Measurements from ENCODE around the gene SGF29. TPM values are rescaled to one million over a fixed set of nuclear protein-coding genes. Genes with fewer than 3 reads are reported as not detected.

The SGF29 gene
- total RNA-seq, 1 donor = 11.9 TPM

DNA sequence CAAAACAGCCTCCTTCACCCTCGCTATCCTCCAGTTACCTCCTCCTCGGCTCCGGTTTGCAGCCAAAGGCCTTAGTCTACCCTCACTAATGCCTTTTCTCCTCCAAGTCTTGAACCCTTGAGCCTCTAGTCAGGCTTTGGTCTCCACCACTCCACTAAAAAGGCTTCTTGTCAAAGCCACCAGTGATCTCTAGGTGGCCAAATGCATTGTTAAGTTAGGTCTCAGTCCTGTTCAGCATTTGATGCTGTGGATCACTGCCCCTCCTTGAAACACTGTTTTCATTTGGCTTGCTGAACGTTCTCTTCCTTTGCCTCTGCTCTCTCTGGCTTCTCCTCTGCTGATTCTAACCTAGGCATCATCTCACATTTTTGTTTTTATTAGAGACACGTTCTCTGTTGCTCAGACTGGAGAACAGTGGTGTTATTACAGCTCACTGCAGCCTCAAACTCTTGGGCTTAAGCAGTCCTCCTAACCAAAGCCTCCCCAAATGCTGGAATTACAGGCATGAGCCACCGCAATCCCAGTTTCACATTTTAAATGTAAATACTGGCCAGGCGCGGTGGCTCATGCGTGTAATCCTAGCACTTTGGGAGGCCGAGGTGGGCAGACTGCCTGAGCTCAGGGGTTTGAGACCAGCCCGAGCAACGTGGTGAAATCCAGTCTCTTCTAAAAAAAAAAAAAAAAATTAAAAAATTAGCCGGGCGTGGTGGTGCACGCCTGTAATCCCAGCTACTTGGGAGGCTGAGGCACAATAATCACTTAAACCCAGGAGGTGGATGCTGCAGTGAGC lies 1.1 kb downstream of the SGF29 start:
- DNase-seq (ENCODE audit: low read depth) = peak; percentile 11
- H3K4me3 ChIP-seq (ENCODE audit: low read depth, low read length) = peak overlapping the region; percentile 70
- TF ChIP-seq, protein P1, sequence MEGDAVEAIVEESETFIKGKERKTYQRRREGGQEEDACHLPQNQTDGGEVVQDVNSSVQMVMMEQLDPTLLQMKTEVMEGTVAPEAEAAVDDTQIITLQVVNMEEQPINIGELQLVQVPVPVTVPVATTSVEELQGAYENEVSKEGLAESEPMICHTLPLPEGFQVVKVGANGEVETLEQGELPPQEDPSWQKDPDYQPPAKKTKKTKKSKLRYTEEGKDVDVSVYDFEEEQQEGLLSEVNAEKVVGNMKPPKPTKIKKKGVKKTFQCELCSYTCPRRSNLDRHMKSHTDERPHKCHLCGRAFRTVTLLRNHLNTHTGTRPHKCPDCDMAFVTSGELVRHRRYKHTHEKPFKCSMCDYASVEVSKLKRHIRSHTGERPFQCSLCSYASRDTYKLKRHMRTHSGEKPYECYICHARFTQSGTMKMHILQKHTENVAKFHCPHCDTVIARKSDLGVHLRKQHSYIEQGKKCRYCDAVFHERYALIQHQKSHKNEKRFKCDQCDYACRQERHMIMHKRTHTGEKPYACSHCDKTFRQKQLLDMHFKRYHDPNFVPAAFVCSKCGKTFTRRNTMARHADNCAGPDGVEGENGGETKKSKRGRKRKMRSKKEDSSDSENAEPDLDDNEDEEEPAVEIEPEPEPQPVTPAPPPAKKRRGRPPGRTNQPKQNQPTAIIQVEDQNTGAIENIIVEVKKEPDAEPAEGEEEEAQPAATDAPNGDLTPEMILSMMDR (IDR thresholded peaks at IDR 0.05; ENCODE audit: insufficient read depth, low read length) = no peak

DNA sequence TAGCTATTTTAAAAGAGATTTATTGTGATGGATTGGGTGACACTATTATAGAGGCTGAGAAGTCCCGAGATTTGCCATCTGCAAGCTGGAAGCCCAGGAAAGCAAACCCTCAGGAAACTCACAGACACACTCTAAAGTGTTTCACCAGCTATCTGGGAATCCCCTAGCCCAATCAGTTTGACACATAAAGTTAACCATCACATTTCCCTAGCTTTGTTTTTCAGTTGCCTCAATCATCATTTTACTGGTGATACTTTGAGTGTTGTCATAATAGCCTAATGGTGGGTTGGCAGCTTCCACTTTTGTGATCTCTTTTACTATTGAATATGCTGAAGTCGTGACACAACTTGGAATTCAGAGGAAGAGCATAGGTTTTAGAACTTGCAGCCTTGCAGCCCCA lies 1.8 kb downstream of the SGF29 start:
- no peak for DNase-seq (ENCODE audit: low read depth)
- no peak overlapping the region for H3K4me3 ChIP-seq (ENCODE audit: low read depth, low read length)
- TF ChIP-seq, protein P1 (IDR thresholded peaks at IDR 0.05; ENCODE audit: insufficient read depth, low read length) = no peak

DNA sequence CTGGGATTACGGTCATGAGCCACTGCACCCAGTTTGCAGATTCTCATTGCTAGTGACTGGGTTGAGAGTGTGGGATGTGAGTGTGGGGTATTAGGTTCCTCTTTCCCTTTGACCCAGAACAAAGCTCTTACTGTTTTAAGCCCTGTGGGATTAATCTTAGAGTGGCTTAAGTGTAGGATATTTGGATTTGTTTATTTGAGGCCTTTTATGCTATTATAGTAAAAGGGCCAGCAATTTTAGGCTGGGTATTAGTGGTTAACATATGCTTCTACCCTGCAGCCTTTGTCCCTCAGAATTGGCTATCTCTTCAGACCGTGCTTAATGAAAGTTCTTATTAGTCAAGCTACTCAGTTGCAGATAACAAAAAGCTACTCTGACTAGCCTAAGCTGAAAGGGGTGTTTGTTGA lies 3.2 kb downstream of the SGF29 start:
- TF ChIP-seq, protein P1 (IDR thresholded peaks at IDR 0.05; ENCODE audit: insufficient read depth, low read length) = no peak
- H3K4me3 ChIP-seq (ENCODE audit: low read depth, low read length) = no peak overlapping the region
- DNase-seq (ENCODE audit: low read depth) = no peak

DNA sequence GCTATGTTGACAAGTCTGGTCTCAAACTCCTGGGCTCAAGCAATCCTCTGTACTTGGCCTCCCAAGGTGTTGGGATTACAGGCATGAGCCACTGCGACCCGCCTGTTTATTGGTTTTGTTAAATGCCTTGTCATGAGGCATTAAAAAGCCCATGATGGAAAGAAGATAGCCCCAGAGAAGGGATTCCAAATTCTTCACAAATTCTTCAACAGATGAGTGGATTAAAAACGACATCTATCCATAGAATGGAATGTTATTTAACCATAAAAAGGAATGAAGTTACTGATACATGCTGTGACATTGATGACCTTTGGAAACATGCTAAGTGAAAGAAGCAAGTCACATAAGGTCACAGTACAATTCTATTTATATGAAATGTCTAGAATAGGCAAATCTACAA lies 4.7 kb downstream of the SGF29 start:
- DNase-seq (ENCODE audit: low read depth) = no peak
- TF ChIP-seq, protein P1 (IDR thresholded peaks at IDR 0.05; ENCODE audit: insufficient read depth, low read length) = no peak
- H3K4me3 ChIP-seq (ENCODE audit: low read depth, low read length) = no peak overlapping the region

DNA sequence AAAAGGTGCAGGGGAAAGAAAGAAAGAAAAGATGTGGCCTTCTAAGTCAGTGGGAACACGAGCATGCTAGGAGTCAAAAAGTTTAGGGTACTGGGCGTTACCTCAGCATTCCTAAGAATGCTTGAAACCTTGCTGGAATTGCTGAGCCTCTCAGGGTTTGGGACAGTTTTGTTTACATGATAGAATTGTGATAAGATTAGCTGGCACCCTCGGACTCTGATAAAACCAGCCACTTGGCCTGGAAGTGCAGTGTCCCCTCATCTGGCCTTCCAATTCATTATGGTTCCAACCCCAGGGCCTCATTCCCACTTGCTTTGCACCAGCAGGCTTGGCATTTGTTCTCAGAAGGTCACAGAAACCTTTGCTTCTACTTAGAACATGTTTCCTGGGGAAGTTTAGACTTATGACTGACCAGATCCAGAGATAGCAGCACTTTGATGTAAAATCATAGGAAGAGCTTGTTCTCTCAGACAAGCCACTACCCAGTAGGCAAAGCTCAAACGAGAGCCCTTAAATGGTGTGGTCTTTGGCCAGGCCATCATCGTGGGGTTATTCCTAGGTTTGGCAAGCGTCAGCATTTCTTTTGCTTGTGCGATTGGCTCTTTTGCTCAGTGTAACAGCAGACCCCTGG lies 8.0 kb downstream of the SGF29 start:
- TF ChIP-seq, protein P1 (IDR thresholded peaks at IDR 0.05; ENCODE audit: insufficient read depth, low read length) = no peak
- H3K4me3 ChIP-seq (ENCODE audit: low read depth, low read length) = no peak overlapping the region
- DNase-seq (ENCODE audit: low read depth) = peak; percentile 22

DNA sequence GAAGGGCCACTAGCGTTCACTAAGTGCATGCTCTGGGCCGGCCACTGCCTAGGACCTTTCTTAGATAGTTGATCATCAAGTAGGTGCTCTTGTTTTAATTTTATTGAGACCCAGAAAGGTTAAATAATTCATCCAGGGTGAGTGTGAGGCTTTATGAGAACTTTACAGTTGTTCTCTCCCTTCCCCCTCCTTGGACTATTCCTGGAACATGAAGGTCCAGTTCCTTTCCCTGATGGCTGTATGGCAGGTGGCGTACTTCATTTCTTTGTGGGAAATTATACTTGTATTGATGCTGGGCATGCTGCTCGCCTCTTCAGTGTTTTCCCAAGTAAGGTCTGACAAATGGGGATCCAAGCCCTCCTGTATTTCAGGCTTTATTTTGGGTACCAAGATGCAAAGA lies 8.5 kb downstream of the SGF29 start:
- H3K4me3 ChIP-seq (ENCODE audit: low read depth, low read length) = no peak overlapping the region
- no peak for DNase-seq (ENCODE audit: low read depth)
- TF ChIP-seq, protein P1 (IDR thresholded peaks at IDR 0.05; ENCODE audit: insufficient read depth, low read length) = no peak
